Head of caudate nucleus (tissue), 42 donors: Measurements from ENCODE around the gene SRP68.
A peak's percentile ranks its signal among the peaks of the same experiment; 100 is the strongest.

Source experiments
- DNase-seq, 42 donors: peaks; one replicate each; pipeline versions ENCODE4 v3.0.0 to v3.0.0-alpha.2; 2020 to 2021; ENCODE audit warnings: mixed read lengths in 7 of 42
- intact Hi-C: fragments of 100-400 bp; cut with DNase I; formaldehyde crosslinking; loops from one replicate; pipeline ENCODE4 v1.15.0; 2022

Gene SRP68

GRCh38 chr17:76072148-76072858 lies at the start of gene SRP68:
Gene SRP68, minus strand, starts transcription at chr17:76072517. Its CDS starts 26 bp downstream, at chr17:76072491.
- peak; percentile 93 to 99 (median 98) for DNase-seq
- intact Hi-C loops: loop anchor here (1.0 kb wide), 1 partner anchor 31 kb away; the partner anchor contains the start of gene EXOC7

DNA sequence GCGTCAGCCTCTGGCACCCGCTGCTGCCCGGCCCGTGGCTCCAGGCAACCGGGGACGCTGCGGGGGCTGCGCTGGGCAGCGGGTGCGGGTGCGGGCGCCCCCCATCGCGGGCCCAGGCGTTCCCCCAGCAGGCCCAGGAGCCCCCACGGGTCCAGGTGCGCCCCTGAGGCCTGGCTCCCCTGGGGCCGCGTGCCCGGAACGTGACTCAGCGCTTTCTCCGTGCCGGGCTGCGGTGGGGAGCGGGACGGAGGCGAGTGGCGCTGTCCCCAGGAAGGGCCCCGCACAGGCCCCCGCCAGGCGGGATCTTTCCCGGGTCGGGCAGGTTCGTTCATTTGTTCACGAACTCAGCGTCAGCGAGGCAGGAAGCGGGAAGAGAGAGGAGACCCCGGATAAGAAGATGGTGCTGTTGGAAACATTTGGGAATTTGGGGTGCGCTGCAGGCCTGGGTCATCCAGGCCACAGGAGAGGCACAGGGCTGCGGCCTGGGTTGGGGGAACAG lies 49.7 kb upstream of the SRP68 start:
- intact Hi-C loops: loop anchor here (5.0 kb wide), 1 partner anchor 155 kb away; no protein-coding TSS in a partner anchor
- peak in 6 of 42 donors; percentile 17 to 55 (median 52) for DNase-seq

DNA sequence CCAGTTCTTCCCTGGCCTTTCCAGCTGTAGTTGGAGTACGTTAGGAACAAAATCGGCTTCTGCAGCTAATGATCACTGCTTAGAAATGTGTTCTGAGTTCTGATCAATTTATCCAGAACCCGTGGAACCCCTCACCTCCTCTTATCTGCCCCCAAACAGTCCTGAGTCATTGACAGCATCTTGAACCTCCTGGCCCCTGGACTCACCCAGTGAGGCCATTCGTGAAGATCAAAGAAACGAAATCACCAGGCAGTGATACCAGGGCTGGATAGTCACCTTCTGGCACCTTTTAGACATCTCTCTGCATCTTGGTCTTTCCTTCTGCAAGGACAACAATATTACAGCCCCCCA lies 48.3 kb upstream of the SRP68 start:
- intact Hi-C loops: loop anchor here (5.0 kb wide), 1 partner anchor 157 kb away; no protein-coding TSS in a partner anchor
- no peak for DNase-seq

DNA sequence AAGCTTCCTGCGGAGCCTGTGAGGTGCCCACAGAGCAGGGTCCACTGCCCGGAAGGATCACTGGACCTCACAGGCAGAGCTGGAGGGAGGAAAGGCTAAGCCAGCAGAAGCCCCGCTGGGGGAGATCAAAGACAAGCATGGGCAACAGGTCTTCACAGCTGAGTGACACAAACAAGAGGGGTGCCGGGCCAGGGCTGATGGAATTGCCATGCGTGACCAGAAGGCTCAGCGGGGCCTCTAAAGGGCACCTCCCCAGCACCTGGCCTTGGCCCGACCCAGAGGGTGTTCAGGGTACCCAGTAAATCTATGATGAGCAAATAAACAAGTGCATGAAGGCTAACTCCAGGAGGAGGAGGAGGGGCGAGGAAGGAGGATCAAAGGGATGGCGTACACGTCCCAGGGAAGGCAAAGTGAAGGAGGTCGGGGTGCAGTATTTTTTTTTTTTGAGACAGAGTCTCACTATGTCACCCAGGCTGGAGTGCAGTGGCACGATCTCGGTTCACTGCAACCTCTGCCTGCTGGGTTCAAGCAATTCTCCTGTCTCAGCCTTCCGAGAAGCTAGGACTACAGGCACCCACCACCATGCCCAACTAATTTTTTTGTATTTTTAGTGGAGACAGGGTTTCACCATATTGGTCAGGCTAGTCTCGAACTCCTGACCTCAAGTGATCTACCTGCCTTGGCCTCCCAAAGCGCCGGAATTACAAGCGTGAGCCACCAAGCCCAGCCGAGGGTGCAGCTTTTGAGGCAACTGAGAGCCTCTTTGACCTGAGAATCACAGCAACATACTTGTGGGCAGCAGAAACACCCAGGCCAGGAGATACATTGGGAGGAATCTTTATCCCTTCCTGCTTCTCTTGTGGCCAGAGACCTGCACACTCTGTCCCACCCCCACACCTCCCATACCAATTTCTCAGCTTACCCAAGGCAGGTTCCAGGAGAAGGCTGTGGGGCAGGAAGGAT lies 47.4 kb upstream of the SRP68 start:
- intact Hi-C loops: loop anchor here (5.0 kb wide), 1 partner anchor 158 kb away; no protein-coding TSS in a partner anchor
- DNase-seq: no peak

- no peak for DNase-seq
- intact Hi-C loops: no loop called here
Observed at GRCh38 chr17:76115138-76115754, 42.9 kb upstream of the SRP68 start.

DNA sequence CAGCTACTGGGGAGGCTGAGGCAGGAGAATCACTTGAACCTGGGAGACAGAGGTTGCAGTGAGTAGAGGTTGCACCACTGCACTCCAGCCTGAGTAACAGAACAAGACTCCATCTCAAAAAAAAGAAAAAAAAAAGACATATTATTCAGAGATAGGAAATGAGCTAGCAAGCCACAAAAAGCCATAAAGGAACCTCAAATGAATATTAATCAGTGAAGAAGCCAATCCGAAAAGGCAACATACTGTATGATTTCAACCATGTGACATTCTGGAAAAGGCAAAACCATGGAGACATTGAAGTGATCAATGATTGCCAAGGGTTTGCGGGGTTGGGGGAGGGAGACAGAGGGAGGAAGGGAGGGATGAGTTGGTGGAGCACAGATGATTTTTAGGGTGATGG lies 39.6 kb upstream of the SRP68 start:
- DNase-seq: no peak
- intact Hi-C loops: no loop called here

- intact Hi-C loops: no loop called here
- no peak for DNase-seq
Observed at GRCh38 chr17:76107509-76107908, 35.2 kb upstream of the SRP68 start.

GRCh38 chr17:76106703-76107102 lies 34.4 kb upstream of the SRP68 start:
- intact Hi-C loops: no loop called here
- DNase-seq: no peak

- intact Hi-C loops: no loop called here
- DNase-seq: no peak
Observed at GRCh38 chr17:76104896-76105231, 32.5 kb upstream of the SRP68 start.

DNA sequence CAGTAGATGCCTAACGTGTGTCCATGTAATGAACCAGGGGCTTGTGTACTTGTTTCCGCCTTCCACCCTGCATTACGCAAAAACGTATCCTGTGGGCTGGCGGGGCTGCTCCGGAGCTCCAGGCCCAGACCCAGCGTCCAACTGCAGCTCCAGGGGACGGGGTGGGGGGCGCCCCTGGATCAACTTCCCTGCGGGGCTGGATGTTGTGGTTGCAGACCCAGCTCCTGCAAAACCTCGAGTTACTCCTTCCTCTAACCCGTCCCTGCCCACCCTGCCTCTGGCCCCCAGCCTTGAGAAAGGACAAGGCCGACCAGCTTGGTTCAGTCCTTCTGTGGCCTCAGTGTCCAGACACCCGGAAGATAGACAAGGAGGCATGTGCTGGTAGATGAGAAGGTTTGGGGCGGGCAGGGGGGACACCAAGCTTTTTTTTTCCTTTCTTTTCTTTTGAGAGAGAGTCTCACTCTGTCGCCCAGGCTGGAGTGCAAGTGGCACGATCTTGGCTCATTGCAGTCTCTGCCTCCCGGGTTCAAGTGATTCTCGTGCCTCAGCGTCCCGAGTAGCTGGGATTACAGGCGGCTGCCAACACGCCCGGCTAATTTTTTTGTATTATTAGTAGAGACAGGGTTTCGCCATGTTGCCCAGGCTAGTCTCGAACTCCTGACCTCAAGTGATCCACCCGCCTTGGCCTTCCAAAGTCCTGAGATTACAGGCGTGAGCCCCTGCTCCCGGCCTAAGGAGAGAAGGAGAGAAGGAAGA lies 32.0 kb upstream of the SRP68 start:
- DNase-seq: peak in 2 of 42 donors; percentile 54 to 55
- intact Hi-C loops: no loop called here

GRCh38 chr17:76103274-76104139 lies 31.2 kb upstream of the SRP68 start, which contains the start of gene EXOC7:
Gene EXOC7, minus strand, starts transcription at chr17:76103787. Its CDS starts 95 bp downstream, at chr17:76103692.
- intact Hi-C loops: loop anchor here (1.0 kb wide), 1 partner anchor 31 kb away; the partner anchor contains the start of gene SRP68
- peak; percentile 84 to 98 (median 94) for DNase-seq

DNA sequence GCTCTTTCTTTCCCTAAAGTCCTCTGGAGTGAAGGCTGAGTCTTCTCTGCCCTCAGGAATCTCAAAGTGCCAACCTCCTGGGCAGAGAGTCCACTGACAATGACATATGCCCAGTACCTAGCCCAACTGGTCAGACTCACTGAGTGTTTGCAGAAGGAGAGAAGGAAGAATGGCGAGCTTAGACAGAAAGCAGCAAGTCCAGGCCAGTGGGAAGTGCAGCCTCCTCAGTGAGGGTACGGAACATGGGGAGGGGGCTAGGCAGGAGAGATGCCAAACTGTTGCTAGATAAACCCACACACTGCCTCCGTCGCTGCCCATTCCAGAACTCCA lies 30.6 kb upstream of the SRP68 start:
- intact Hi-C loops: loop anchor here (1.0 kb wide), 1 partner anchor 31 kb away; the partner anchor contains the start of gene SRP68

GRCh38 chr17:76097716-76098295 lies 25.5 kb upstream of the SRP68 start:
- intact Hi-C loops: no loop called here
- no peak for DNase-seq

More for the DNA sequence above, 30.6 kb upstream of the SRP68 start:
- DNase-seq: no peak

- intact Hi-C loops: no loop called here
- DNase-seq: no peak
Observed at GRCh38 chr17:76095943-76096342, 23.6 kb upstream of the SRP68 start.

DNA sequence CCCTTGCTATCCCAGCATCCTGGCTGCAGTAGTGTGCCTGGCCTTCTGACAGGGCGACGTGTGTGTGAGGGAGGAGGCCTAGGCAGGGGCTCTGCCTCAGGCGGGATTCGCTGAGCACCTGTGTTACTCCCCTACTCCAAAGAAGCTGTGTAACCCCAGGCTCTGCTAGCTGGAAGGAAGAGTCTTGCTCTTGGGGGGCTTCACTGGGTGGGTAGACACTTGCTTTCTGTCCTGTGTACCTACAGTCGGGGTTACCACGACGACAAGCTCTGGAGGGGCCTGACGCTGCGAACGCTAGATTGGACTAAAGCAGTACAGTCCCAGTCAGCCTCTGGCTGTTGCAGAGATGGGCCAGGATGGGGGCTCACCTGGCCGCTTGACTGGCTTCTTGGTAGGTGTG lies 21.7 kb upstream of the SRP68 start:
- no peak for DNase-seq
- intact Hi-C loops: no loop called here

DNA sequence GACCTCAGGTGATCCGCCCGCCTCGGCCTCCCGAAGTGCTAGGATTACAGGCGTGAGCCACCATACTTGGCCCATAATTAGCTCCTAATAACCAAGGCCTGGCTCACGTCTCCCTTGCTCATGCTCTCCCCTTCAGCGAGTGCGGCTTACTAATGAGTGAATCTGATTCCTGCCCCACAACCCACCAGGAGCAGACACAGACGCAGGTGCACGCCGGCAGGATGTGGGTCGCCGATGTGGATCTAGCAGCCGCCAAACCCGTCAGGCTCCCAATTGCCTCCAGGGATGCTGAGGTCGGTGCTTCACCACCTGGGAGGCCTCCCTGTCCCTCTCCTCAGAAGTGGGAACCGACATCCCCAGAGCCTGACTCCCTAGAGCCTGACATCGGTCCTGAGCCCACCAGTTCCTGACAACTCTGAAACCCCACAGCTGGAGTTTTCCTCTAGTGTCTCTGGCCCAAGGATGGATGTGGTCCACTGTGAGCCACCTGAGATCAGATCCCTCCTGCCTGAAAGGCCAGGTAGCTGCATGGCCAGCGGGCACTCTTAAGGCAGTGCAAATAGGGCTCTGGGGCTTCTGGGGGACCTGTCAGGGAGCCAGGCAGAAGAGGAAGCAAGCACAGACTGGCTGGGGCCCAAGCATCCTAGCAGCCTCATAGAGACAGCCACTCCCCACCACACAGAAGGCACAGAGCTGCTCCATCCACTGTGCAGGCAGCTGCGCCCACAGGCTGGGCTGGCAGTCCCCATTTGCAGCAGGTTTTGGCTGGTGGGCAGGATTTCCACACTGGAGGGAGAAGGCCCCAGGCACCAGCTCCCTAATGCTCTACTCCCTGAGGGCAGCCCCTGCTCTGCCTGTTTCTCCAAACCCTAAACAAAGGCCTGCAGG lies 20.5 kb upstream of the SRP68 start:
- DNase-seq: no peak

More for the DNA sequence above, 20.5 kb upstream of the SRP68 start:
- intact Hi-C loops: no loop called here
